ENCODE measurements around the gene NDUFAF3. TPM values are rescaled to one million over a fixed set of nuclear protein-coding genes. Genes with fewer than 3 reads are reported as not detected.

Gene NDUFAF3
- total RNA-seq, 1 experiment from 2014 or later = 162 TPM

DNA sequence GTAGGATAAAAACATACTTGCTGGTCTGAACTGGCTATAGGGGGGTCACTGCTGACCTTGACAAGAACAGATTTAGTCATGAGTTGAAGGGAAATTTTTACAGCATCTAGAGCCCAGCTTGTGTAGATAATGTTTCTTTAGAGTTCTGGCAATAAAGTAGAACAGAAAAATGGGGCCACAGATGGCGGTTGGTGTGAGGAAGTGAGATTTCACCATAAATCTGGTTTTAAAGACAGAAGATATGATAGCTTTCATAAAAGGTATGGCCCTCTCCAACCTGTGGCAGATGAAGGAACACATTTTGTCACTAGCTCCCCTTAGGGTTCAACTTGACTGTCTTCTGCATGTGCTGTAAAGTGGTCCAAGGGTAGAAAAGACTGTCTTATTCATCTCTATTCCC is 31.6 kb downstream of the NDUFAF3 start:
- no peak for DNase-seq (ENCODE audit: low read depth)

DNA sequence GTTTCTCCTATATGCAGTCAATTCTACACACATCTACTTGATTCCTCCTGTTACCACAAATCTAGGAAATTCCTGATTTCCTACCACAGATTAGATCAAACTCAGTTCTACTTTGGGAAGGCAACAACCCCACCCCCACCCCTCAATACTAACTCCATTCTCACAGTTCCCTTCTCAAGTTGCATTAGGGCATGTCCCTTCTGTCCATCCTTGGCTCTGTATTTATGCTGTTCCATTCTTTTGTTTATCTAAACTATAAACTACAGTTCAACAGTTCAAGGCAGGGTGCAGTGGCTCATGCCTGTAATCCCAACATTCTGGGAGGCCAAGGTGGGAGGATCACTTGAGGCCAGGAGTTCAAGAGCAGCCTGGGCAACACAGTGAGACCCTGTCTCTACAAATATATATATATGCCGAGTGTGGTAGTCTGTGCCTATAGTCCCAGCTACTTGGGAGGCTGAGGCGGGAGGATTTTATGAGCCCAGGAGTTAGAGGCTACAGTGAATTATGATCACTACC is 32.5 kb downstream of the NDUFAF3 start:
- DNase-seq (ENCODE audit: low read depth) = no peak

DNA sequence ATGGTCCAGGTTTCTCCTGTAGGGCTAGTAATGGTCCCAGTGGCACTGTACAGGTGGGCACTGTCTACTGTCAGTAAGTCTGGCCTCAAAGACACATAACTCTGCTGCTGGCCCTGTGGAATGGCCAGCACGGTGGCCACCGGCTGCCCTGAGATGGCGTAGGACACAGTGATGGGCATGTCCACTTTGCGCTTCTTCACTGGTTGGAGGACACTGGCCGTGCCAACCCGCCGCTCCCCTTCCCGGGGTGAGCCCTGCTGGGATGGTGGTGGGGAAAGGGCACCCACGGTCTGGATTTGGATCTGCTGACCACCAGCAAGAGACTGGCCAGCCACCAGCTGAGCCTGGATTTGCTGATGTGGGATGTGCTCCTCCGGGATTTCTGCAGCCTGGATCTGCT is 35.3 kb downstream of the NDUFAF3 start:
- DNase-seq (ENCODE audit: low read depth) = no peak

DNA sequence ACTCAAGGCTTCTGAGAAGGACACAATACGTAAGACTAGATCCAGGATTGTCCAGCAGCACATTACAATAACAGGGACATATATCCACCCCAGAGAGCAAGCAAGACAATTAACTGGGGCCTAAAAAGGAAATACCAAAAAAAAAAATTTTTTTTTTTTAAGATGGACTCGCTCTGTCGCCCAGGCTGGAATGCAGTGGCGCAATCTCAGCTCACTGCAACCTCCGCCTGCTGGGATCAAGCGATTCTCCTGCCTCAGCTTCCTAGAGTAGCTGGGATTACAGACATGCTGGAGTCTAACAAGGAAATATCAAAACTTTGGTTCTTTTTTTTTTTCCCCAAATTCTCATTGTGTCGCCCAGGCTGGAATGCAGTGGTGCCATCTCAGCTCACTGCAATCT is 36.1 kb downstream of the NDUFAF3 start:
- no peak for DNase-seq (ENCODE audit: low read depth)

Other genes with a start within 250 kb of the NDUFAF3 start
- 41.3 and 48.3 TPM in 2 replicates for gene PRKAR2A, start 174.2 kb upstream of the NDUFAF3 start, total RNA-seq (2014; rRNA removed)
- gene SLC25A20, start 123.2 kb upstream of the NDUFAF3 start, total RNA-seq (2014; rRNA removed) = 14.5 and 17.5 TPM in 2 replicates
- 73.2 and 84.3 TPM in 2 replicates for gene ARIH2, start 103.3 kb upstream of the NDUFAF3 start, total RNA-seq (2014; rRNA removed)
- 16.2 and 21.0 TPM in 2 replicates for gene P4HTM, start 31.9 kb upstream of the NDUFAF3 start, total RNA-seq (2014; rRNA removed)
- 78.0 and 87.3 TPM in 2 replicates for gene WDR6, start 14.7 kb upstream of the NDUFAF3 start, total RNA-seq (2014; rRNA removed)
- 42.5 and 45.7 TPM in 2 replicates for gene DALRD3, start 3.5 kb upstream of the NDUFAF3 start, total RNA-seq (2014; rRNA removed)
- gene IMPDH2, start 7.3 kb downstream of the NDUFAF3 start, total RNA-seq (2014; rRNA removed) = 325 and 336 TPM in 2 replicates
- gene QRICH1, start 72.0 kb downstream of the NDUFAF3 start, total RNA-seq (2014; rRNA removed) = 74.6 and 83.8 TPM in 2 replicates
- gene QARS1, start 82.6 kb downstream of the NDUFAF3 start, total RNA-seq (2014; rRNA removed) = 161 and 208 TPM in 2 replicates
- gene USP19, start 98.7 kb downstream of the NDUFAF3 start, total RNA-seq (2014; rRNA removed) = 54.4 and 57.6 TPM in 2 replicates
- gene LAMB2, start 110.9 kb downstream of the NDUFAF3 start, total RNA-seq (2014; rRNA removed) = 238 and 248 TPM in 2 replicates
- 43.7 and 44.3 TPM in 2 replicates for gene CCDC71, start 144.2 kb downstream of the NDUFAF3 start, total RNA-seq (2014; rRNA removed)
- gene KLHDC8B, start 149.5 kb downstream of the NDUFAF3 start, total RNA-seq (2014; rRNA removed) = 17.1 and 19.1 TPM in 2 replicates

Data from LHCN-M2 (cell line).